ENCODE measurements around the gene LARP6. TPM values are rescaled to one million over a fixed set of nuclear protein-coding genes. Genes with fewer than 3 reads are reported as not detected.

Gene LARP6
- total RNA-seq, 1 donor from 2014 or later, result 24.8 TPM

GRCh38 chr15:70793694-70794093 is 60.3 kb downstream of the LARP6 start:
- H3K9me3 Mint-ChIP-seq, result no peaks in the 10 kb centered on the region
- no peak for DNase-seq (ENCODE audit: low spot score in 2 of 2, unreplicated experiment in 2 of 2)
- no peak overlapping the region for H3K27ac Mint-ChIP-seq
- no peak for TF ChIP-seq CTCF (IDR thresholded peaks at IDR 0.05; ENCODE audit: unreplicated experiment)
- H3K4me1 Mint-ChIP-seq, result peaks cover 23% of the 10 kb centered on the region
- no peaks in the 10 kb centered on the region for H3K36me3 Mint-ChIP-seq
- no peak overlapping the region for H3K4me3 Mint-ChIP-seq
- no peaks in the 10 kb centered on the region for H3K27me3 Mint-ChIP-seq (ENCODE audit: low read depth)

GRCh38 chr15:70792171-70792573 is 61.8 kb downstream of the LARP6 start:
- DNase-seq (ENCODE audit: low spot score in 2 of 2, unreplicated experiment in 2 of 2), result no peak
- TF ChIP-seq CTCF (IDR thresholded peaks at IDR 0.05; ENCODE audit: unreplicated experiment), result no peak
- Mint-ChIP-seq H3K4me1 (peaks cover 30% of the 10 kb centered on the region), H3K27ac (no peak overlapping the region), H3K4me3 (no peak overlapping the region), H3K36me3 (no peaks in the 10 kb centered on the region), H3K27me3 (ENCODE audit: low read depth) (no peaks in the 10 kb centered on the region), H3K9me3 (no peaks in the 10 kb centered on the region)

- Mint-ChIP-seq H3K9me3 (no peaks in the 10 kb centered on the region), H3K27me3 (ENCODE audit: low read depth) (no peaks in the 10 kb centered on the region), H3K4me1 (peaks cover 30% of the 10 kb centered on the region), H3K36me3 (no peaks in the 10 kb centered on the region), H3K27ac (no peak overlapping the region), H3K4me3 (no peak overlapping the region)
- DNase-seq (ENCODE audit: low spot score in 2 of 2, unreplicated experiment in 2 of 2), result no peak
- TF ChIP-seq CTCF (IDR thresholded peaks at IDR 0.05; ENCODE audit: unreplicated experiment), result no peak
Observed at GRCh38 chr15:70791259-70791658, 62.7 kb downstream of the LARP6 start.

GRCh38 chr15:70789213-70789612 is 64.7 kb downstream of the LARP6 start:
- DNase-seq (ENCODE audit: low spot score in 2 of 2, unreplicated experiment in 2 of 2), result no peak
- TF ChIP-seq CTCF (IDR thresholded peaks at IDR 0.05; ENCODE audit: unreplicated experiment), result no peak
- Mint-ChIP-seq H3K27ac (no peak overlapping the region), H3K9me3 (no peaks in the 10 kb centered on the region), H3K36me3 (no peaks in the 10 kb centered on the region), H3K27me3 (ENCODE audit: low read depth) (no peaks in the 10 kb centered on the region), H3K4me1 (peaks cover 25% of the 10 kb centered on the region), H3K4me3 (no peak overlapping the region)

- Mint-ChIP-seq H3K27me3 (ENCODE audit: low read depth) (no peaks in the 10 kb centered on the region), H3K9me3 (no peaks in the 10 kb centered on the region), H3K4me3 (no peak overlapping the region), H3K27ac (peak overlapping the region; percentile 0), H3K4me1 (peaks cover 30% of the 10 kb centered on the region), H3K36me3 (no peaks in the 10 kb centered on the region)
- no peak for TF ChIP-seq CTCF (IDR thresholded peaks at IDR 0.05; ENCODE audit: unreplicated experiment)
- no peak for DNase-seq (ENCODE audit: low spot score in 2 of 2, unreplicated experiment in 2 of 2)
Observed at GRCh38 chr15:70788114-70789049, 65.6 kb downstream of the LARP6 start.
